ENCODE results near the gene JADE3. TPM values are rescaled to one million over a fixed set of nuclear protein-coding genes. Genes with fewer than 3 reads are reported as not detected.

Gene JADE3
- total RNA-seq, 1 donor from 2014 or later, result 12.4 TPM

DNA sequence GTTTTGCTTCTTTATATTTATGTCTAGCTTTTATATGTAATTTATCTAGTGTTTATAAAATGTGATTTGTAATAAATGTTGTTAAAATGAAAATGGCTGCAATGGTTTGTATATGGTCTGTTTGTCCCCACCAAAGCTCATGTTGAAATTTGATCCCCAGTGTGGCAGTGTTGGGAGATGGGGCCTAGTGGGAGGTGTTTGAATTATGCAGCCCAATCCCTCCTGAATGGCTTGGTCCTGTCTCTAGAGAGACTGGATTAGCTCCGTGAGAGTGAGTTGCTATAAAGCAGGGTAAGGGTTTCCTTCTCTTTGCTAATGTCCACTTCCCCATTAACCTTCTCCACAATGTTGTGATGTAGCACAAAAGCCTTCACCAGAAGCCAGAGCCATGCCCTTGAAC is 30.0 kb upstream of the JADE3 start:
- Mint-ChIP-seq H3K36me3 (ENCODE audit: low read depth, unreplicated experiment) (no peaks in the 10 kb centered on the region), H3K27me3 (ENCODE audit: low read depth, unreplicated experiment) (no peaks in the 10 kb centered on the region), H3K27ac (ENCODE audit: unreplicated experiment) (no peak overlapping the region), H3K4me1 (ENCODE audit: low read depth, unreplicated experiment) (no peaks in the 10 kb centered on the region), H3K9me3 (ENCODE audit: unreplicated experiment) (no peaks in the 10 kb centered on the region), H3K4me3 (ENCODE audit: unreplicated experiment) (no peak overlapping the region)
- no peak for FAIRE-seq
- no peaks in the 10 kb centered on the region for H3K36me3 ChIP-seq (ENCODE audit: insufficient read depth, low read length)
- no peak for TF ChIP-seq EZH2 (IDR thresholded peaks at IDR 0.05; ENCODE audit: insufficient read depth, low read length)
- TF ChIP-seq, protein P1, sequence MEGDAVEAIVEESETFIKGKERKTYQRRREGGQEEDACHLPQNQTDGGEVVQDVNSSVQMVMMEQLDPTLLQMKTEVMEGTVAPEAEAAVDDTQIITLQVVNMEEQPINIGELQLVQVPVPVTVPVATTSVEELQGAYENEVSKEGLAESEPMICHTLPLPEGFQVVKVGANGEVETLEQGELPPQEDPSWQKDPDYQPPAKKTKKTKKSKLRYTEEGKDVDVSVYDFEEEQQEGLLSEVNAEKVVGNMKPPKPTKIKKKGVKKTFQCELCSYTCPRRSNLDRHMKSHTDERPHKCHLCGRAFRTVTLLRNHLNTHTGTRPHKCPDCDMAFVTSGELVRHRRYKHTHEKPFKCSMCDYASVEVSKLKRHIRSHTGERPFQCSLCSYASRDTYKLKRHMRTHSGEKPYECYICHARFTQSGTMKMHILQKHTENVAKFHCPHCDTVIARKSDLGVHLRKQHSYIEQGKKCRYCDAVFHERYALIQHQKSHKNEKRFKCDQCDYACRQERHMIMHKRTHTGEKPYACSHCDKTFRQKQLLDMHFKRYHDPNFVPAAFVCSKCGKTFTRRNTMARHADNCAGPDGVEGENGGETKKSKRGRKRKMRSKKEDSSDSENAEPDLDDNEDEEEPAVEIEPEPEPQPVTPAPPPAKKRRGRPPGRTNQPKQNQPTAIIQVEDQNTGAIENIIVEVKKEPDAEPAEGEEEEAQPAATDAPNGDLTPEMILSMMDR (IDR thresholded peaks at IDR 0.05; ENCODE audit: insufficient read depth, low read depth, low read length), result no peak
- no peak overlapping the region for H2AFZ ChIP-seq (ENCODE audit: low read depth, low read length)
- H3K27ac ChIP-seq (ENCODE audit: low read depth, low read length), result no peak overlapping the region
- no peaks in the 10 kb centered on the region for H3K9me3 ChIP-seq (ENCODE audit: insufficient read depth, low read depth, low read length)
- H3K79me2 ChIP-seq (ENCODE audit: insufficient read depth, low read length), result no peaks in the 10 kb centered on the region
- H3K27me3 ChIP-seq (ENCODE audit: insufficient read depth, low read length), result no peaks in the 10 kb centered on the region
- H3K4me1 ChIP-seq (ENCODE audit: insufficient read depth, low read length), result no peaks in the 10 kb centered on the region
- H4K20me1 ChIP-seq (ENCODE audit: insufficient read depth, low read length), result no peaks in the 10 kb centered on the region
- no peak for DNase-seq (ENCODE audit: low read depth)
- no peak overlapping the region for H3K4me3 ChIP-seq (ENCODE audit: insufficient read depth, low read depth, low read length)
- H3K9ac ChIP-seq (ENCODE audit: low read length), result no peak overlapping the region
- H3K4me2 ChIP-seq (ENCODE audit: low read length), result no peak overlapping the region

DNA sequence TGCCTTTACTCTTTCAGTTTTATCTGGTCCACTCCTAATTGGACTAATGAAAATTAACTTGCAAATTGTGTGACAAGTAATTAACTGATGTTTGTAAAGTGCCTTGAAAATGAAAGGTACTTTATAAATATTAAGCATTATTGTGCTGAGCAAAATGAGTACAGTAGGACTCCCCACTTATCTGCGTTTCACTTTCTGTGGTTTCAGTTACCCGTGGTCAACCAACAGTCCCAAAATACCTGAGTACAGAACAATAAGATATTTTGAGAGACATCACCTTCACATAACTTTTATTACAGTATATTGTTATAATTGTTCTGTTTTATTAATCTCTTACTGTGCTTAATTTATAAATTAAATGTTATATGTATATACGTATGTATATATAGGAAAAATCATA is 27.4 kb upstream of the JADE3 start:
- Mint-ChIP-seq H3K27me3 (ENCODE audit: low read depth, unreplicated experiment) (no peaks in the 10 kb centered on the region), H3K36me3 (ENCODE audit: low read depth, unreplicated experiment) (no peaks in the 10 kb centered on the region), H3K4me3 (ENCODE audit: unreplicated experiment) (no peak overlapping the region), H3K27ac (ENCODE audit: unreplicated experiment) (no peak overlapping the region), H3K4me1 (ENCODE audit: low read depth, unreplicated experiment) (no peaks in the 10 kb centered on the region), H3K9me3 (ENCODE audit: unreplicated experiment) (no peaks in the 10 kb centered on the region)
- Histone ChIP-seq H3K36me3 (ENCODE audit: insufficient read depth, low read length) (no peaks in the 10 kb centered on the region), H3K4me3 (ENCODE audit: insufficient read depth, low read depth, low read length) (no peak overlapping the region), H2AFZ (ENCODE audit: low read depth, low read length) (no peak overlapping the region), H3K4me1 (ENCODE audit: insufficient read depth, low read length) (no peaks in the 10 kb centered on the region), H3K27ac (ENCODE audit: low read depth, low read length) (no peak overlapping the region), H3K4me2 (ENCODE audit: low read length) (no peak overlapping the region), H3K9me3 (ENCODE audit: insufficient read depth, low read depth, low read length) (no peaks in the 10 kb centered on the region), H3K27me3 (ENCODE audit: insufficient read depth, low read length) (no peaks in the 10 kb centered on the region), H4K20me1 (ENCODE audit: insufficient read depth, low read length) (no peaks in the 10 kb centered on the region), H3K79me2 (ENCODE audit: insufficient read depth, low read length) (no peaks in the 10 kb centered on the region), H3K9ac (ENCODE audit: low read length) (no peak overlapping the region)
- TF ChIP-seq, protein P1 (IDR thresholded peaks at IDR 0.05; ENCODE audit: insufficient read depth, low read depth, low read length), result no peak
- TF ChIP-seq EZH2 (IDR thresholded peaks at IDR 0.05; ENCODE audit: insufficient read depth, low read length), result no peak
- no peak for FAIRE-seq
- DNase-seq (ENCODE audit: low read depth), result no peak

DNA sequence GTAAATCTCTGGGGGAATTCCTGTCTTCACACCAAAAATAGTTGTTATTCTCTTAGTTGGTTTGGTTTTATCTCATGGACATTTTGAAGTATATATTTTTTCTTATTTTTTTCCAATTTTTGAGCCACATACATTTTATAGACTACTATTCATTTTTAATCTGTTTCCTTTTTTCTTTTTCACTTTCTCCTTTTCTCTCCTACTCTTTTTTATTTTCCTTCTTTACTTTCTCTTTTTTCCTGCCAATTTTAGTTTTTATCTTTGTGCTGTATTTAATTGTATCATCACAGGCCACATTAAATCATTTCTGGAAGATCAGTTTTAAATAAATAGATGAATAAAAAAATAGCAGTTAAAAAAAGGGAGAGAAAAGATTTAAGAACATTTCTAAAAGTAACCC is 14.0 kb upstream of the JADE3 start:
- Histone ChIP-seq H3K36me3 (ENCODE audit: insufficient read depth, low read length) (no peaks in the 10 kb centered on the region), H2AFZ (ENCODE audit: low read depth, low read length) (no peak overlapping the region), H3K4me3 (ENCODE audit: insufficient read depth, low read depth, low read length) (no peak overlapping the region), H3K4me2 (ENCODE audit: low read length) (no peak overlapping the region), H3K27me3 (ENCODE audit: insufficient read depth, low read length) (no peaks in the 10 kb centered on the region), H3K9ac (ENCODE audit: low read length) (no peak overlapping the region), H3K79me2 (ENCODE audit: insufficient read depth, low read length) (no peaks in the 10 kb centered on the region), H3K9me3 (ENCODE audit: insufficient read depth, low read depth, low read length) (no peaks in the 10 kb centered on the region), H3K27ac (ENCODE audit: low read depth, low read length) (no peak overlapping the region), H3K4me1 (ENCODE audit: insufficient read depth, low read length) (no peaks in the 10 kb centered on the region), H4K20me1 (ENCODE audit: insufficient read depth, low read length) (no peaks in the 10 kb centered on the region)
- H3K4me3 Mint-ChIP-seq (ENCODE audit: unreplicated experiment), result no peak overlapping the region
- H3K4me1 Mint-ChIP-seq (ENCODE audit: low read depth, unreplicated experiment), result no peaks in the 10 kb centered on the region
- H3K27ac Mint-ChIP-seq (ENCODE audit: unreplicated experiment), result no peak overlapping the region
- TF ChIP-seq EZH2 (IDR thresholded peaks at IDR 0.05; ENCODE audit: insufficient read depth, low read length), result no peak
- TF ChIP-seq, protein P1 (IDR thresholded peaks at IDR 0.05; ENCODE audit: insufficient read depth, low read depth, low read length), result no peak
- DNase-seq (ENCODE audit: low read depth), result no peak
- H3K27me3 Mint-ChIP-seq (ENCODE audit: low read depth, unreplicated experiment), result peaks cover 4% of the 10 kb centered on the region
- no peak for FAIRE-seq
- H3K36me3 Mint-ChIP-seq (ENCODE audit: low read depth, unreplicated experiment), result no peaks in the 10 kb centered on the region
- no peaks in the 10 kb centered on the region for H3K9me3 Mint-ChIP-seq (ENCODE audit: unreplicated experiment)

All from astrocyte (in vitro differentiated cells and primary cell).